H1 (cell line): Measurements from ENCODE around the gene CMBL.

Experiments
- ASH2L ChIP-seq: fragments of 200-600, 300-600 bp; sonication (generic); IDR thresholded peaks from one replicate; pipeline ENCODE4 v1.7.1; 2017; ENCODE audit warnings: low read length
- CTCF ChIP-seq, 3 experiments: IDR thresholded peaks; 1 replicate in 2 of 3; 2 replicates in 1 of 3; pipeline versions ENCODE4 v1.5.1 to v1.6.1; 2011; ENCODE audit warnings: low read length in 3 of 3, mild to moderate bottlenecking in 3 of 3, inconsistent platforms in 2 of 3, low read depth in 1 of 3, moderate library complexity in 1 of 3; ENCODE audit not compliant: insufficient read depth in 1 of 3; ENCODE audit errors: control extremely low read depth in 1 of 3
- EZH2 ChIP-seq: fragments of 200-600 bp; sonication (generic); IDR thresholded peaks from 2 replicates; pipeline ENCODE4 v1.7.1; 2012; ENCODE audit warnings: low read depth, mild to moderate bottlenecking, moderate library complexity, low read length, inconsistent platforms; ENCODE audit not compliant: severe bottlenecking
- POLR2A ChIP-seq, 2 experiments: IDR thresholded peaks; 1 replicate in 1 of 2; 2 replicates in 1 of 2; pipeline ENCODE4 v1.6.1; 2011; ENCODE audit warnings: low read depth in 2 of 2, low read length in 2 of 2, mild to moderate bottlenecking in 2 of 2; ENCODE audit errors: control extremely low read depth in 1 of 2
- SP1 ChIP-seq: IDR thresholded peaks from 2 replicates; pipeline ENCODE4 v1.6.1; 2011; ENCODE audit warnings: low read depth, low read length
- SP2 ChIP-seq: IDR thresholded peaks from 2 replicates; pipeline ENCODE4 v1.6.1; 2012; ENCODE audit warnings: mild to moderate bottlenecking, low read length, inconsistent platforms

GRCh38 chr5:10288592-10289219 is 19.0 kb downstream of the CMBL start:
- TF ChIP-seq SP2 (no peak), CTCF (IDR thresholded peaks at IDR 0.05; ENCODE audit: control extremely low read depth in 1 of 3, insufficient read depth in 1 of 3, low read depth in 1 of 3, low read length in 3 of 3) (no peak), ASH2L (no peak), POLR2A (IDR thresholded peaks at IDR 0.05; ENCODE audit: control extremely low read depth in 1 of 2, low read depth in 2 of 2, low read length in 2 of 2) (no peak), EZH2 (no peak), SP1 (no peak)
